CD14-positive monocyte (primary cell): ENCODE results near the gene CMTM8. TPM values are rescaled to one million over a fixed set of nuclear protein-coding genes. Genes with fewer than 3 reads are reported as not detected.

Experiments used
- DNase-seq, 3 donors: peaks; one replicate each; pipeline ENCODE4 v3.0.0-alpha.2; 2011 to 2022
- H2AFZ ChIP-seq: 2 replicates; pipeline ENCODE4 v1.6.0; 2012; ENCODE audit warnings: mild to moderate bottlenecking, low read depth, low read length, inconsistent platforms; ENCODE audit not compliant: insufficient read depth, poor library complexity, severe bottlenecking
- H3K27ac ChIP-seq, 2 donors: 1 replicate in 1 of 2; 2 replicates in 1 of 2; pipeline ENCODE4 v1.5.1; 2012 to 2013; ENCODE audit warnings: low read length in 2 of 2, control low read depth in 1 of 2, inconsistent platforms in 1 of 2, low read depth in 1 of 2, mild to moderate bottlenecking in 1 of 2
- H3K27me3 ChIP-seq, 2 donors: one replicate each; pipeline versions ENCODE4 v1.6.0 to v1.6.1; 2011 to 2013; ENCODE audit warnings: low read length in 2 of 2; ENCODE audit not compliant: control insufficient read depth in 2 of 2, insufficient read depth in 2 of 2
- H3K36me3 ChIP-seq, 2 donors: replicated peaks in 1 of 2; 1 replicate in 1 of 2; 2 replicates in 1 of 2; pipeline versions ENCODE4 v1.5.1 to v1.6.1; 2012 to 2013; ENCODE audit warnings: low read length in 2 of 2, control low read depth in 1 of 2, inconsistent platforms in 1 of 2, mild to moderate bottlenecking in 1 of 2; ENCODE audit not compliant: insufficient read depth in 2 of 2, control insufficient read depth in 1 of 2
- H3K4me1 ChIP-seq, 2 donors: 1 replicate in 1 of 2; 2 replicates in 1 of 2; pipeline versions ENCODE4 v1.5.1 to v1.6.1; 2012 to 2013; ENCODE audit warnings: low read length in 2 of 2, control low read depth in 1 of 2, inconsistent platforms in 1 of 2, mild to moderate bottlenecking in 1 of 2, moderate library complexity in 1 of 2; ENCODE audit not compliant: insufficient read depth in 2 of 2, control insufficient read depth in 1 of 2
- H3K4me2 ChIP-seq: replicated peaks from 2 replicates; pipeline ENCODE3; 2012; ENCODE audit warnings: low read length, moderate library complexity, mild to moderate bottlenecking; ENCODE audit not compliant: poor library complexity, severe bottlenecking; ENCODE audit errors: extremely low read depth
- H3K4me3 ChIP-seq, 3 experiments: fragments of 200-600 bp in 1 of 3; sonication (generic) in 1 of 3; replicated peaks in 1 of 3; 1 replicate in 2 of 3; 2 replicates in 1 of 3; pipeline ENCODE4 v1.5.1; 2011 to 2013; ENCODE audit warnings: low read length in 3 of 3, mild to moderate bottlenecking in 3 of 3, control low read depth in 2 of 3, low read depth in 2 of 3, inconsistent platforms in 1 of 3, moderate library complexity in 1 of 3
- H3K79me2 ChIP-seq: 2 replicates; pipeline ENCODE4 v1.6.0; 2012; ENCODE audit warnings: mild to moderate bottlenecking, control low read depth, inconsistent platforms, low read length, moderate library complexity; ENCODE audit not compliant: insufficient read depth
- H3K9ac ChIP-seq: 2 replicates; pipeline ENCODE4 v1.6.0; 2017; ENCODE audit warnings: low read length, mild to moderate bottlenecking; ENCODE audit not compliant: insufficient read depth, poor library complexity, severe bottlenecking
- H3K9me3 ChIP-seq, 2 donors: replicated peaks in 1 of 2; 1 replicate in 1 of 2; 2 replicates in 1 of 2; pipeline versions ENCODE4 v1.5.1 to v1.6.1; 2012 to 2013; ENCODE audit warnings: low read length in 2 of 2, control low read depth in 1 of 2; ENCODE audit not compliant: control insufficient read depth in 1 of 2, insufficient read depth in 1 of 2
- H4K20me1 ChIP-seq: 2 replicates; pipeline ENCODE4 v1.6.0; 2012; ENCODE audit warnings: mild to moderate bottlenecking, low read length, control low read depth, moderate library complexity; ENCODE audit not compliant: insufficient read depth
- H3K27ac Mint-ChIP-seq, 7 donors: one replicate each; pipeline ENCODE4 v1.8.0; 2020; ENCODE audit warnings: mild to moderate bottlenecking in 7 of 7, mixed read lengths in 7 of 7, moderate library complexity in 6 of 7, inconsistent platforms in 2 of 7
- H3K27me3 Mint-ChIP-seq, 3 donors: one replicate each; pipeline ENCODE4 v1.8.0; 2021 to 2022; ENCODE audit warnings: low read depth in 3 of 3, mild to moderate bottlenecking in 3 of 3, mixed read lengths in 3 of 3, moderate library complexity in 3 of 3, inconsistent platforms in 1 of 3
- H3K36me3 Mint-ChIP-seq, 2 donors: one replicate each; pipeline ENCODE4 v1.8.0; 2020; ENCODE audit warnings: mixed read lengths in 2 of 2, inconsistent platforms in 1 of 2, mild to moderate bottlenecking in 1 of 2
- H3K4me1 Mint-ChIP-seq: one replicate; pipeline ENCODE4 v1.8.0; 2020; ENCODE audit warnings: mild to moderate bottlenecking, mixed read lengths
- H3K4me3 Mint-ChIP-seq, 2 donors: one replicate each; pipeline ENCODE4 v1.8.0; 2020; ENCODE audit warnings: mild to moderate bottlenecking in 2 of 2, mixed read lengths in 2 of 2, moderate library complexity in 1 of 2
- H3K9me3 Mint-ChIP-seq, 7 donors: one replicate each; pipeline ENCODE4 v1.8.0; 2020 to 2022; ENCODE audit warnings: mixed read lengths in 7 of 7, mild to moderate bottlenecking in 6 of 7, moderate library complexity in 6 of 7, inconsistent platforms in 2 of 7
- CTCF ChIP-seq: fragments of 200-600 bp; IDR thresholded peaks from one replicate; pipeline ENCODE4 v1.8.0; 2022; ENCODE audit warnings: antibody characterized with exemption, mild to moderate bottlenecking
- WGBS: methylation state at CpG from one replicate; pipeline ENCODE4 v1.1.5; 2013; ENCODE audit warnings: missing lambda C conversion rate; ENCODE audit not compliant: insufficient coverage; 5-methylcytosine and 5-hydroxymethylcytosine counted together
- intact Hi-C, 2 donors: fragments of 100-400 bp; cut with micrococcal nuclease; formaldehyde crosslinking; loops; one replicate each; pipeline versions ENCODE4 v1.15.0 to v1.15.1; 2023
- polyA plus RNA-seq, 3 donors: library from polyadenylated mRNA; depleted of rRNA in 1 of 3; unstranded in 2 of 3; stranded (reverse) in 1 of 3; fragments of 300-500 nt in 2 of 3; fragments of >200 nt in 1 of 3; fragmentation: Illumina TruSeq in 2 of 3; gene quantifications; 1 replicate in 2 of 3; 2 replicates in 1 of 3; pipeline ENCODE4 v1.2.3, GENCODE V29; 2012 to 2021

CMTM8 gene
- polyA plus RNA-seq, 3 donors = 0.46 to 2.5 (median 0.94) TPM

GRCh38 chr3:32305361-32305876, 66.9 kb downstream of the CMTM8 start:
- Histone ChIP-seq H3K9ac (no peak overlapping the region), H3K4me1 (no peaks in the 10 kb centered on the region), H4K20me1 (no peaks in the 10 kb centered on the region), H3K4me3 (no peak overlapping the region), H3K27ac (no peak overlapping the region), H3K27me3 (no peaks in the 10 kb centered on the region), H3K9me3 (no peaks in the 10 kb centered on the region), H3K4me2 (no peak overlapping the region), H2AFZ (no peak overlapping the region), H3K79me2 (no peaks in the 10 kb centered on the region), H3K36me3 (no peaks in the 10 kb centered on the region)
- intact Hi-C loops = loop anchor here in 1 of 2 donors (10.0 kb wide), 1 partner anchor 139 kb away; no protein-coding TSS in a partner anchor
- TF ChIP-seq CTCF = no peak
- no peak overlapping the region for H3K27ac Mint-ChIP-seq
- H3K4me1 Mint-ChIP-seq = peaks cover 2% of the 10 kb centered on the region
- H3K36me3 Mint-ChIP-seq = no peaks in the 10 kb centered on the region
- WGBS = no CpG with 5 or more reads among the region's 2 CpGs
- H3K4me3 Mint-ChIP-seq = no peak overlapping the region
- DNase-seq = no peak
- H3K9me3 Mint-ChIP-seq = peaks cover 0 to 4% (median 0%) of the 10 kb centered on the region in 7 donors
- peaks cover 0 to 5% (median 0%) of the 10 kb centered on the region in 3 donors for H3K27me3 Mint-ChIP-seq

DNA sequence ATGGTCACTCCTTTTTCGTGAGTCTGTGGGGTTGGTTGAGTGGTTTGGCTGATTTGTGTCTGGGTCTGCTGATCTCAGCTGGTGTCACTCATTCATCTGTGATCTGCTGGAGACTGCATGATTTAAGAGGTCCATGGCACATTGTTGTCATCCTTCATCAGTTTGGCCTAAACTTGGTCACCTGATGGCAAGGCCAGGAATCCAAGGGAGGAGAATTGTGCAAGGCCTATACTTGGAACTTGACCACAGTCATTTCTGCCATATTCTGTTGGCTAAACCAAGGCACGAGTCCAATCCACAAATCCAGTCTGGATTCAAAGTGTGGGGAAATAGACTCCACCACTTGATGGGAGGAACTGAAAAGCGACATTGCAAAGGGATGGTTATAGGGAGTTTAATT, 67.6 kb downstream of the CMTM8 start:
- H3K9me3 Mint-ChIP-seq = peaks cover 0 to 3% (median 0%) of the 10 kb centered on the region in 7 donors
- Histone ChIP-seq H3K36me3 (no peaks in the 10 kb centered on the region), H2AFZ (no peak overlapping the region), H3K4me2 (no peak overlapping the region), H3K27ac (no peak overlapping the region), H3K4me1 (no peaks in the 10 kb centered on the region), H3K79me2 (no peaks in the 10 kb centered on the region), H3K4me3 (no peak overlapping the region), H3K9me3 (no peaks in the 10 kb centered on the region), H4K20me1 (no peaks in the 10 kb centered on the region), H3K9ac (no peak overlapping the region), H3K27me3 (no peaks in the 10 kb centered on the region)
- H3K27me3 Mint-ChIP-seq = peaks cover 0 to 5% (median 0%) of the 10 kb centered on the region in 3 donors
- H3K27ac Mint-ChIP-seq = peak overlapping the region in 1 of 7 donors; percentile 67
- no peaks in the 10 kb centered on the region for H3K36me3 Mint-ChIP-seq
- H3K4me1 Mint-ChIP-seq = peaks cover 2% of the 10 kb centered on the region
- no peak for DNase-seq
- no peak for TF ChIP-seq CTCF
- WGBS = 60% methylated on average over 1 of the region's 3 CpGs
- no peak overlapping the region for H3K4me3 Mint-ChIP-seq
- intact Hi-C loops = loop anchor here in 1 of 2 donors (10.0 kb wide), 1 partner anchor 139 kb away; no protein-coding TSS in a partner anchor
